GM23338 (cell line): Measurements from ENCODE around the gene PPIF. TPM values are rescaled to one million over a fixed set of nuclear protein-coding genes. Genes with fewer than 3 reads are reported as not detected.

ENCODE experiments used
- ATAC-seq: fragments of 200-7000 bp; cut with Tn5 transposase; 3 replicates; pipeline ENCODE4 v1.9.1; 2020
- DNase-seq: peaks from one replicate; pipeline ENCODE4 v3.0.0-alpha.2; 2015; ENCODE audit warnings: low spot score
- H2AFZ ChIP-seq: fragments of 200-600 bp; sonication (generic); 2 replicates; pipeline ENCODE4 v1.8.0; 2016; ENCODE audit warnings: antibody characterized with exemption, mild to moderate bottlenecking, moderate library complexity
- H3F3A ChIP-seq: fragments of 200-600 bp; sonication (generic); replicated peaks from 2 replicates; pipeline ENCODE4 v1.8.0; 2017; ENCODE audit warnings: antibody characterized with exemption, mixed run types, low read depth
- H3K27ac ChIP-seq: fragments of 200-600 bp; sonication (generic); 2 replicates; pipeline ENCODE4 v1.6.1; 2016; ENCODE audit warnings: low read depth
- H3K27me3 ChIP-seq: fragments of 200-600 bp; sonication (generic); 2 replicates; pipeline ENCODE4 v1.8.0; 2016; ENCODE audit warnings: mild to moderate bottlenecking, mixed run types, moderate library complexity; ENCODE audit not compliant: insufficient read depth
- H3K36me3 ChIP-seq: fragments of 200-600 bp; sonication (generic); 2 replicates; pipeline ENCODE4 v1.8.0; 2016; ENCODE audit warnings: mild to moderate bottlenecking; ENCODE audit not compliant: insufficient read depth
- H3K4me1 ChIP-seq: fragments of 200-600 bp; sonication (generic); 2 replicates; pipeline ENCODE4 v1.8.0; 2016; ENCODE audit warnings: mild to moderate bottlenecking, moderate library complexity; ENCODE audit not compliant: insufficient read depth
- H3K4me2 ChIP-seq: fragments of 200-600 bp; sonication (generic); 2 replicates; pipeline ENCODE4 v1.7.1; 2017; ENCODE audit warnings: mixed run types
- H3K4me3 ChIP-seq: fragments of 200-600 bp; sonication (generic); 2 replicates; pipeline ENCODE4 v1.6.1; 2016; ENCODE audit warnings: mixed run types
- H3K79me2 ChIP-seq: fragments of 200-600 bp; sonication (generic); replicated peaks from 2 replicates; pipeline ENCODE4 v1.8.0; 2017; ENCODE audit warnings: mild to moderate bottlenecking; ENCODE audit not compliant: insufficient read depth
- H3K9me2 ChIP-seq: fragments of 200-600 bp; sonication (generic); 2 replicates; pipeline ENCODE4 v1.8.0; 2017; ENCODE audit not compliant: insufficient read depth
- H4K20me1 ChIP-seq: fragments of 200-600 bp; sonication (generic); replicated peaks from 2 replicates; pipeline ENCODE4 v1.8.0; 2017; ENCODE audit warnings: mild to moderate bottlenecking; ENCODE audit not compliant: insufficient read depth
- H3K27ac Mint-ChIP-seq: 2 replicates; pipeline ENCODE4 v1.8.0; 2020; ENCODE audit warnings: inconsistent platforms, mild to moderate bottlenecking, moderate library complexity, mixed read lengths
- H3K27me3 Mint-ChIP-seq: 3 replicates; pipeline ENCODE4 v1.8.0; 2022; ENCODE audit warnings: low read depth, mild to moderate bottlenecking, moderate library complexity, mixed read lengths, inconsistent platforms; ENCODE audit not compliant: insufficient read depth, poor library complexity
- H3K36me3 Mint-ChIP-seq: 3 replicates; pipeline ENCODE4 v1.8.0; 2021; ENCODE audit warnings: low read depth, mild to moderate bottlenecking, inconsistent platforms, moderate library complexity, mixed read lengths
- H3K4me1 Mint-ChIP-seq: 3 replicates; pipeline ENCODE4 v1.8.0; 2020; ENCODE audit warnings: mild to moderate bottlenecking, inconsistent platforms, mixed read lengths
- H3K4me3 Mint-ChIP-seq: 3 replicates; pipeline ENCODE4 v1.8.0; 2021; ENCODE audit warnings: moderate library complexity, mild to moderate bottlenecking, inconsistent platforms, mixed read lengths
- H3K9me3 Mint-ChIP-seq: 3 replicates; pipeline ENCODE4 v1.8.0; 2020; ENCODE audit warnings: moderate library complexity, mild to moderate bottlenecking, inconsistent platforms, mixed read lengths
- CREB1 ChIP-seq: fragments of 250-450 bp; sonication (Bioruptor Pico); IDR thresholded peaks from 2 replicates; pipeline ENCODE4 v1.5.0; 2020; ENCODE audit warnings: low read depth, mild to moderate bottlenecking, moderate library complexity
- EZH2 ChIP-seq: fragments of 200-600 bp; sonication (generic); IDR thresholded peaks from one replicate; pipeline ENCODE4 v1.8.0; 2017; ENCODE audit warnings: antibody characterized with exemption, mild to moderate bottlenecking, low read depth; ENCODE audit not compliant: unreplicated experiment
- EZH2phosphoT487 ChIP-seq: fragments of 200-600 bp; sonication (generic); IDR thresholded peaks from one replicate; pipeline ENCODE4 v1.8.1; 2018; ENCODE audit warnings: antibody characterized with exemption; ENCODE audit not compliant: unreplicated experiment
- JUNB ChIP-seq: IDR thresholded peaks from one replicate; pipeline ENCODE4 v1.6.1; 2016; ENCODE audit warnings: antibody characterized with exemption; ENCODE audit not compliant: unreplicated experiment
- NANOG ChIP-seq: IDR thresholded peaks from 2 replicates; pipeline ENCODE4 v1.6.1; 2016; ENCODE audit warnings: antibody characterized with exemption, borderline replicate concordance
- POLR2AphosphoS5 ChIP-seq: IDR thresholded peaks from 2 replicates; pipeline ENCODE4 v1.6.1; 2016; ENCODE audit warnings: antibody characterized with exemption, low read depth
- STAT1 ChIP-seq: IDR thresholded peaks from one replicate; pipeline ENCODE4 v1.6.1; 2016; ENCODE audit warnings: antibody characterized with exemption; ENCODE audit not compliant: unreplicated experiment
- ZNF114 ChIP-seq: fragments of 250-450 bp; sonication (Bioruptor Pico); IDR thresholded peaks from 2 replicates; pipeline ENCODE4 v1.5.0; 2020; ENCODE audit warnings: mild to moderate bottlenecking, moderate library complexity
- ZNF331 ChIP-seq: fragments of 250-450 bp; sonication (Bioruptor Pico); IDR thresholded peaks from 2 replicates; pipeline ENCODE4 v1.5.0; 2020; ENCODE audit warnings: low read depth, mild to moderate bottlenecking, moderate library complexity
- ZNF462 ChIP-seq: fragments of 250-450 bp; sonication (Bioruptor Pico); IDR thresholded peaks from 2 replicates; pipeline ENCODE4 v1.5.0; 2020; ENCODE audit warnings: mild to moderate bottlenecking, moderate library complexity
- polyA plus RNA-seq: library from polyadenylated mRNA; unstranded; fragments of >200 nt; fragmentation: Nextera tagmentation; extraction: Ambion mirVana; gene quantifications from 2 replicates; pipeline ENCODE4 v1.2.1, GENCODE V29; 2016
- total RNA-seq: library from RNA; depleted of rRNA; stranded (reverse); fragments of >200 nt; shearing (Covaris generic); gene quantifications from 2 replicates; pipeline ENCODE4 v1.2.3, GENCODE V29; 2014
- TF ChIP-seq, protein P1 (sequence below): IDR thresholded peaks from one replicate; pipeline ENCODE4 v1.6.1; 2018; ENCODE audit warnings: antibody characterized with exemption; ENCODE audit not compliant: unreplicated experiment
- TF ChIP-seq, protein P2 (sequence below), 2 experiments: fragments of 200-600 bp in 1 of 2; sonication (generic) in 1 of 2; conservative IDR thresholded peaks; 2 replicates each; pipeline versions ENCODE4 v1.5.1 to v1.6.1; 2016 to 2017; ENCODE audit warnings: antibody characterized with exemption in 2 of 2, low read depth in 2 of 2, mild to moderate bottlenecking in 2 of 2, moderate library complexity in 1 of 2

The PPIF gene
- total and polyA plus RNA-seq, 2 experiments from 2014 or later = 32.1 to 43.6 TPM

- Histone ChIP-seq H3K36me3 (no peaks in the 10 kb centered on the region), H3K27me3 (no peaks in the 10 kb centered on the region), H3K27ac (no peak overlapping the region), H2AFZ (no peak overlapping the region), H4K20me1 (no peaks in the 10 kb centered on the region), H3K79me2 (no peaks in the 10 kb centered on the region), H3K4me2 (no peak overlapping the region), H3F3A (no peaks in the 10 kb centered on the region), H3K4me3 (no peak overlapping the region), H3K9me2 (no peaks in the 10 kb centered on the region), H3K4me1 (peaks cover 16% of the 10 kb centered on the region)
- H3K27ac Mint-ChIP-seq = peak overlapping the region; percentile 65; the same call in 1 of the 2 replicates
- peaks cover 53% of the 10 kb centered on the region for H3K4me1 Mint-ChIP-seq
- no peaks in the 10 kb centered on the region for H3K36me3 Mint-ChIP-seq
- TF ChIP-seq STAT1 (no peak), NANOG (no peak), ZNF114 (CRISPR knock-in tag) (no peak), CREB1 (CRISPR knock-in tag) (no peak), ZNF331 (CRISPR knock-in tag) (no peak), ZNF462 (CRISPR knock-in tag) (no peak), JUNB (no peak), EZH2 (no peak), EZH2phosphoT487 (no peak), POLR2AphosphoS5 (no peak)
- TF ChIP-seq, protein P1, sequence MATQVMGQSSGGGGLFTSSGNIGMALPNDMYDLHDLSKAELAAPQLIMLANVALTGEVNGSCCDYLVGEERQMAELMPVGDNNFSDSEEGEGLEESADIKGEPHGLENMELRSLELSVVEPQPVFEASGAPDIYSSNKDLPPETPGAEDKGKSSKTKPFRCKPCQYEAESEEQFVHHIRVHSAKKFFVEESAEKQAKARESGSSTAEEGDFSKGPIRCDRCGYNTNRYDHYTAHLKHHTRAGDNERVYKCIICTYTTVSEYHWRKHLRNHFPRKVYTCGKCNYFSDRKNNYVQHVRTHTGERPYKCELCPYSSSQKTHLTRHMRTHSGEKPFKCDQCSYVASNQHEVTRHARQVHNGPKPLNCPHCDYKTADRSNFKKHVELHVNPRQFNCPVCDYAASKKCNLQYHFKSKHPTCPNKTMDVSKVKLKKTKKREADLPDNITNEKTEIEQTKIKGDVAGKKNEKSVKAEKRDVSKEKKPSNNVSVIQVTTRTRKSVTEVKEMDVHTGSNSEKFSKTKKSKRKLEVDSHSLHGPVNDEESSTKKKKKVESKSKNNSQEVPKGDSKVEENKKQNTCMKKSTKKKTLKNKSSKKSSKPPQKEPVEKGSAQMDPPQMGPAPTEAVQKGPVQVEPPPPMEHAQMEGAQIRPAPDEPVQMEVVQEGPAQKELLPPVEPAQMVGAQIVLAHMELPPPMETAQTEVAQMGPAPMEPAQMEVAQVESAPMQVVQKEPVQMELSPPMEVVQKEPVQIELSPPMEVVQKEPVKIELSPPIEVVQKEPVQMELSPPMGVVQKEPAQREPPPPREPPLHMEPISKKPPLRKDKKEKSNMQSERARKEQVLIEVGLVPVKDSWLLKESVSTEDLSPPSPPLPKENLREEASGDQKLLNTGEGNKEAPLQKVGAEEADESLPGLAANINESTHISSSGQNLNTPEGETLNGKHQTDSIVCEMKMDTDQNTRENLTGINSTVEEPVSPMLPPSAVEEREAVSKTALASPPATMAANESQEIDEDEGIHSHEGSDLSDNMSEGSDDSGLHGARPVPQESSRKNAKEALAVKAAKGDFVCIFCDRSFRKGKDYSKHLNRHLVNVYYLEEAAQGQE = no peak
- TF ChIP-seq, protein P2, sequence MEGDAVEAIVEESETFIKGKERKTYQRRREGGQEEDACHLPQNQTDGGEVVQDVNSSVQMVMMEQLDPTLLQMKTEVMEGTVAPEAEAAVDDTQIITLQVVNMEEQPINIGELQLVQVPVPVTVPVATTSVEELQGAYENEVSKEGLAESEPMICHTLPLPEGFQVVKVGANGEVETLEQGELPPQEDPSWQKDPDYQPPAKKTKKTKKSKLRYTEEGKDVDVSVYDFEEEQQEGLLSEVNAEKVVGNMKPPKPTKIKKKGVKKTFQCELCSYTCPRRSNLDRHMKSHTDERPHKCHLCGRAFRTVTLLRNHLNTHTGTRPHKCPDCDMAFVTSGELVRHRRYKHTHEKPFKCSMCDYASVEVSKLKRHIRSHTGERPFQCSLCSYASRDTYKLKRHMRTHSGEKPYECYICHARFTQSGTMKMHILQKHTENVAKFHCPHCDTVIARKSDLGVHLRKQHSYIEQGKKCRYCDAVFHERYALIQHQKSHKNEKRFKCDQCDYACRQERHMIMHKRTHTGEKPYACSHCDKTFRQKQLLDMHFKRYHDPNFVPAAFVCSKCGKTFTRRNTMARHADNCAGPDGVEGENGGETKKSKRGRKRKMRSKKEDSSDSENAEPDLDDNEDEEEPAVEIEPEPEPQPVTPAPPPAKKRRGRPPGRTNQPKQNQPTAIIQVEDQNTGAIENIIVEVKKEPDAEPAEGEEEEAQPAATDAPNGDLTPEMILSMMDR (conservative IDR thresholded peaks at IDR 0.05; ENCODE audit: low read depth in 2 of 2) = no peak
- H3K4me3 Mint-ChIP-seq = no peak overlapping the region; the same call in 2 of the 3 replicates
- H3K9me3 Mint-ChIP-seq = no peaks in the 10 kb centered on the region; the same call in 2 of the 3 replicates
- no peak for DNase-seq
- ATAC-seq = no peak
- H3K27me3 Mint-ChIP-seq = peaks cover 9% of the 10 kb centered on the region
These were observed 55.7 kb downstream of the PPIF start for GRCh38 chr10:79402951-79403350.
